ENCODE measurements around the gene TRAF7. TPM values are rescaled to one million over a fixed set of nuclear protein-coding genes. Genes with fewer than 3 reads are reported as not detected.

Gene TRAF7
- total RNA-seq, 2 experiments from 2014 or later, result 50.2 to 51.8 TPM

GRCh38 chr16:2147981-2148671 lies 7.5 kb upstream of the TRAF7 start, which contains the start of gene RAB26:
Gene RAB26, plus strand, starts transcription at chr16:2148625. Its CDS starts 159 bp downstream, at chr16:2148784.
- Mint-ChIP-seq H3K4me1 (peaks cover 8% of the 10 kb centered on the region), H3K9me3 (no peaks in the 10 kb centered on the region), H3K36me3 (peaks cover 5% of the 10 kb centered on the region), H3K27ac (no peak within 1 kb of the TSS), H3K27me3 (peaks cover 6% of the 10 kb centered on the region), H3K4me3 (peak within 1 kb of the TSS; percentile 58)
- POLR2A ChIA-PET, result interaction anchor here (0.6 to 1.6 kb wide), 3 partner anchors 78 to 144 kb away, joined by 3 to 6 read pairs (median 4); partner anchors contain the start of genes NTHL1 and TSC2
- DNase-seq, result peak; percentile 77
- peak; percentile 69 for ATAC-seq (ENCODE audit: low read depth)

GRCh38 chr16:2148714-2149629 lies 6.6 kb upstream of the TRAF7 start:
- ATAC-seq (ENCODE audit: low read depth) (peak; percentile 27), DNase-seq (peak; percentile 65)
- Mint-ChIP-seq H3K4me3 (peak overlapping the region; percentile 58), H3K27ac (no peak overlapping the region), H3K4me1 (peaks cover 10% of the 10 kb centered on the region), H3K36me3 (peaks cover 7% of the 10 kb centered on the region), H3K27me3 (peaks cover 6% of the 10 kb centered on the region), H3K9me3 (no peaks in the 10 kb centered on the region)
- POLR2A ChIA-PET, result interaction anchor here (0.6 to 1.3 kb wide), 2 partner anchors 77 to 145 kb away, joined by 3 to 6 read pairs; no protein-coding TSS in a partner anchor

- peak overlapping the region; percentile 28 for H3K4me3 Mint-ChIP-seq
- peaks cover 11% of the 10 kb centered on the region for H3K36me3 Mint-ChIP-seq
- no peak overlapping the region for H3K27ac Mint-ChIP-seq
- H3K9me3 Mint-ChIP-seq, result no peaks in the 10 kb centered on the region
- no peak for ATAC-seq (ENCODE audit: low read depth)
- H3K27me3 Mint-ChIP-seq, result peaks cover 6% of the 10 kb centered on the region
- peaks cover 12% of the 10 kb centered on the region for H3K4me1 Mint-ChIP-seq
- no peak for DNase-seq
- POLR2A ChIA-PET, result interaction anchor here (0.6 kb wide), 1 partner anchor 65 kb away, joined by 3 read pairs; the partner anchor contains the start of gene PGP
Measured at GRCh38 chr16:2149630-2150417, 5.8 kb upstream of the TRAF7 start.

- H3K9me3 Mint-ChIP-seq, result no peaks in the 10 kb centered on the region
- DNase-seq (no peak), ATAC-seq (ENCODE audit: low read depth) (no peak)
- no peak overlapping the region for H3K27ac Mint-ChIP-seq
- H3K36me3 Mint-ChIP-seq, result peaks cover 11% of the 10 kb centered on the region
- no peak overlapping the region for H3K4me3 Mint-ChIP-seq
- POLR2A ChIA-PET, result interaction anchor here (0.6 kb wide), 1 partner anchor 64 kb away, joined by 3 read pairs; the partner anchor contains the start of gene PGP
- H3K27me3 Mint-ChIP-seq, result peaks cover 6% of the 10 kb centered on the region
- peaks cover 12% of the 10 kb centered on the region for H3K4me1 Mint-ChIP-seq
Measured at GRCh38 chr16:2150418-2151187, 5.0 kb upstream of the TRAF7 start.

- peak overlapping the region; percentile 38 for H3K27ac Mint-ChIP-seq
- DNase-seq, result no peak
- no peaks in the 10 kb centered on the region for H3K9me3 Mint-ChIP-seq
- no peak for ATAC-seq (ENCODE audit: low read depth)
- H3K4me3 Mint-ChIP-seq, result no peak overlapping the region
- POLR2A ChIA-PET, result interaction anchor here (1.7 kb wide), 1 partner anchor 146 kb away, joined by 3 read pairs; no protein-coding TSS in a partner anchor
- peaks cover 6% of the 10 kb centered on the region for H3K27me3 Mint-ChIP-seq
- peaks cover 17% of the 10 kb centered on the region for H3K4me1 Mint-ChIP-seq
- H3K36me3 Mint-ChIP-seq, result peaks cover 11% of the 10 kb centered on the region
Measured at GRCh38 chr16:2151188-2152091, 4.1 kb upstream of the TRAF7 start.

GRCh38 chr16:2152695-2153506 lies 2.7 kb upstream of the TRAF7 start:
- H3K27me3 Mint-ChIP-seq, result no peaks in the 10 kb centered on the region
- H3K36me3 Mint-ChIP-seq, result peaks cover 11% of the 10 kb centered on the region
- ATAC-seq (ENCODE audit: low read depth) (no peak), DNase-seq (no peak)
- peak overlapping the region; percentile 91 for H3K4me3 Mint-ChIP-seq
- no peaks in the 10 kb centered on the region for H3K9me3 Mint-ChIP-seq
- POLR2A ChIA-PET, result interaction anchor here (0.6 to 3.8 kb wide), 11 partner anchors 13 to 327 kb away, joined by 3 to 32 read pairs (median 3); partner anchors contain the start of genes ECI1, FAHD1, HAGH and NHERF2
- H3K27ac Mint-ChIP-seq, result peak overlapping the region; percentile 74
- peaks cover 28% of the 10 kb centered on the region for H3K4me1 Mint-ChIP-seq

GRCh38 chr16:2154533-2155090 lies 970 bp upstream of the TRAF7 start:
- POLR2A ChIA-PET, result interaction anchor here (0.6 to 3.8 kb wide), 53 partner anchors 9 to 774 kb away, joined by 3 to 32 read pairs (median 5); partner anchors contain the start of genes BRICD5, CCNF, ECI1 and GFER
- H3K4me3 Mint-ChIP-seq, result peak overlapping the region; percentile 91
- DNase-seq (no peak), ATAC-seq (ENCODE audit: low read depth) (no peak)
- no peaks in the 10 kb centered on the region for H3K9me3 Mint-ChIP-seq
- H3K27ac Mint-ChIP-seq, result peak overlapping the region; percentile 74
- H3K4me1 Mint-ChIP-seq, result peaks cover 27% of the 10 kb centered on the region
- peaks cover 11% of the 10 kb centered on the region for H3K36me3 Mint-ChIP-seq
- H3K27me3 Mint-ChIP-seq, result no peaks in the 10 kb centered on the region

- ATAC-seq (ENCODE audit: low read depth) (no peak), DNase-seq (peak; percentile 51)
- POLR2A ChIA-PET, result interaction anchor here (0.5 to 3.8 kb wide), 55 partner anchors 10 to 683 kb away, joined by 3 to 32 read pairs (median 5); partner anchors contain the start of genes BRICD5, CCNF, ECI1 and JPT2
- Mint-ChIP-seq H3K4me1 (peaks cover 24% of the 10 kb centered on the region), H3K36me3 (peaks cover 9% of the 10 kb centered on the region), H3K4me3 (peak overlapping the region; percentile 97), H3K27me3 (no peaks in the 10 kb centered on the region), H3K9me3 (no peaks in the 10 kb centered on the region), H3K27ac (peak overlapping the region; percentile 92)
Measured at GRCh38 chr16:2155977-2156848, 631 bp downstream of the TRAF7 start.

GRCh38 chr16:2156849-2157224 lies 1.3 kb downstream of the TRAF7 start:
- DNase-seq (no peak), ATAC-seq (ENCODE audit: low read depth) (no peak)
- Mint-ChIP-seq H3K4me1 (peaks cover 21% of the 10 kb centered on the region), H3K27me3 (no peaks in the 10 kb centered on the region), H3K36me3 (peaks cover 7% of the 10 kb centered on the region), H3K9me3 (no peaks in the 10 kb centered on the region), H3K4me3 (peak overlapping the region; percentile 97), H3K27ac (peak overlapping the region; percentile 92)
- POLR2A ChIA-PET, result no interaction called here
